Measurements from ENCODE around the gene RIOX2. TPM values are rescaled to one million over a fixed set of nuclear protein-coding genes. Genes with fewer than 3 reads are reported as not detected.

RIOX2 gene
- total RNA-seq, 1 donor from 2014 or later: 9.5 TPM

DNA sequence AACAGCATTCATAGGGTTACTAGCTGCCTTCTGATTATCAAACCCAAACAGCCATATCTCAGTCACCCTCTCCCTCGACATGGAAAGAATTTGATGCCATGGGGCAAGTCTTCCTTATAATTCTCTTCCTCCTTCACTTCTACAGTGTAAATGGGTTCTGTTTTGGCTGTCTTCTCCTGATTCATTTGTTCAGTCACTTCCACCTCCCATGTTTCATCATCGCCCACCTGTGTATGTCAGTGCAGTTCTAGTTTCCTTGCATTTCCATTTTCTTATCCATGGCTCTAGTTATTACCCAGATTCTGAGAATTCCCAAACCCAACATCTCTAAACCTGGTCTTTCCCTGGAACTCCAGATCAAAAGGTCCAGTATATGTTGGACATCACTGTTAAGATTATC, 41.0 kb downstream of the RIOX2 start:
- peak overlapping the region; percentile 61 for H3K27ac ChIP-seq (replicated peaks)
- no peak for DNase-seq
- TF ChIP-seq, protein P1, sequence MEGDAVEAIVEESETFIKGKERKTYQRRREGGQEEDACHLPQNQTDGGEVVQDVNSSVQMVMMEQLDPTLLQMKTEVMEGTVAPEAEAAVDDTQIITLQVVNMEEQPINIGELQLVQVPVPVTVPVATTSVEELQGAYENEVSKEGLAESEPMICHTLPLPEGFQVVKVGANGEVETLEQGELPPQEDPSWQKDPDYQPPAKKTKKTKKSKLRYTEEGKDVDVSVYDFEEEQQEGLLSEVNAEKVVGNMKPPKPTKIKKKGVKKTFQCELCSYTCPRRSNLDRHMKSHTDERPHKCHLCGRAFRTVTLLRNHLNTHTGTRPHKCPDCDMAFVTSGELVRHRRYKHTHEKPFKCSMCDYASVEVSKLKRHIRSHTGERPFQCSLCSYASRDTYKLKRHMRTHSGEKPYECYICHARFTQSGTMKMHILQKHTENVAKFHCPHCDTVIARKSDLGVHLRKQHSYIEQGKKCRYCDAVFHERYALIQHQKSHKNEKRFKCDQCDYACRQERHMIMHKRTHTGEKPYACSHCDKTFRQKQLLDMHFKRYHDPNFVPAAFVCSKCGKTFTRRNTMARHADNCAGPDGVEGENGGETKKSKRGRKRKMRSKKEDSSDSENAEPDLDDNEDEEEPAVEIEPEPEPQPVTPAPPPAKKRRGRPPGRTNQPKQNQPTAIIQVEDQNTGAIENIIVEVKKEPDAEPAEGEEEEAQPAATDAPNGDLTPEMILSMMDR (IDR thresholded peaks at IDR 0.05; ENCODE audit: borderline replicate concordance): no peak
- peaks cover 26% of the 10 kb centered on the region for H3K4me1 ChIP-seq
- intact Hi-C loops (cut with micrococcal nuclease): loop anchor here (10.0 kb wide), 1 partner anchor 136 kb away; no protein-coding TSS in a partner anchor
- H3K4me3 ChIP-seq: no peak overlapping the region
- peaks cover 6% of the 10 kb centered on the region for H3K9me3 ChIP-seq (replicated peaks)
- H3K36me3 ChIP-seq: peaks cover 67% of the 10 kb centered on the region
- no peaks in the 10 kb centered on the region for H3K27me3 ChIP-seq (ENCODE audit: low read depth)

DNA sequence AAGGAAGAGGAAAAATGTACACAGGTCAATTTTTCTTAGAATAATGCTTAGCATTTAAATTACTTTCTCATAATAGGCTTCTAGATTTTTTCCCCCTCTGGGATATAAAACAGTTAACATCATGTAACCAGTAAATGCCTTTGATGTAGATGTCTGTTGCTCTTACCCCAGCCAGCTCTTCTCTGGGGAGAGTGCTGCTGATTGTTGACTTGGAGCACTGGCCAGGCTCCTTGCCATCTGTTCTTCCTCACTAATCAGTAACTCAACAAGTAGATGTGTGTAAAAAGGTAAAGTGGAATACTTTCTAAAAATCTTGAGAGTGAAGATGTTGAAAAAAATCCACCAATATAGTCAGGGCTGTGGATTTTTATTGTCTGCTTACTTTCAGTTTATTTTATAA, 42.2 kb downstream of the RIOX2 start:
- H3K36me3 ChIP-seq: peaks cover 67% of the 10 kb centered on the region

DNA sequence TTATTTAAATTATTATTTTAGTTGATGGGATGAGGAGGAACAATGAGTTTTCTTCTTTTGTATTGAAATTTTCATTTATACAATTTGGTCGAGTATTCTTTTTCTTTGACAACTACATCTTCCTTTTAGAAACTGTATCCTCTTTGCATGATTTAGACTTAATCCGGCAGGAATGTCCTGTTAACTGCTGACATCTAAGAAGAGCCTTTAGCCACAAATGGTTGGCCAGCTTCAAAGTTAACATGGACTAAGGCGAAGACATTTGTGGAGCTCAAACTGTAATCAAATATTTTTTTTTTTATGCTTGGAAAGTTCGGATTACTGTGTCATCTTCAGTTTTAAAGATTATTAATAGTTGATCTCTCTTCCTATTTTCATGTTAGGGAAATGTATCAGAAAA, 43.2 kb downstream of the RIOX2 start:
- peaks cover 6% of the 10 kb centered on the region for H3K9me3 ChIP-seq (replicated peaks)
- DNase-seq: no peak
- no peak overlapping the region for H3K4me3 ChIP-seq
- peaks cover 67% of the 10 kb centered on the region for H3K36me3 ChIP-seq
- intact Hi-C loops (cut with micrococcal nuclease): no loop called here
- no peaks in the 10 kb centered on the region for H3K27me3 ChIP-seq (ENCODE audit: low read depth)
- H3K27ac ChIP-seq (replicated peaks): no peak overlapping the region
- TF ChIP-seq, protein P1 (IDR thresholded peaks at IDR 0.05; ENCODE audit: borderline replicate concordance): no peak
- peaks cover 26% of the 10 kb centered on the region for H3K4me1 ChIP-seq

More for the DNA sequence above, 42.2 kb downstream of the RIOX2 start:
- TF ChIP-seq, protein P1 (IDR thresholded peaks at IDR 0.05; ENCODE audit: borderline replicate concordance): no peak
- no peak overlapping the region for H3K27ac ChIP-seq (replicated peaks)
- no peak overlapping the region for H3K4me3 ChIP-seq
- peaks cover 26% of the 10 kb centered on the region for H3K4me1 ChIP-seq
- DNase-seq: no peak
- intact Hi-C loops (cut with micrococcal nuclease): loop anchor here (10.0 kb wide), 1 partner anchor 135 kb away; no protein-coding TSS in a partner anchor
- no peaks in the 10 kb centered on the region for H3K27me3 ChIP-seq (ENCODE audit: low read depth)
- H3K9me3 ChIP-seq (replicated peaks): peaks cover 6% of the 10 kb centered on the region

DNA sequence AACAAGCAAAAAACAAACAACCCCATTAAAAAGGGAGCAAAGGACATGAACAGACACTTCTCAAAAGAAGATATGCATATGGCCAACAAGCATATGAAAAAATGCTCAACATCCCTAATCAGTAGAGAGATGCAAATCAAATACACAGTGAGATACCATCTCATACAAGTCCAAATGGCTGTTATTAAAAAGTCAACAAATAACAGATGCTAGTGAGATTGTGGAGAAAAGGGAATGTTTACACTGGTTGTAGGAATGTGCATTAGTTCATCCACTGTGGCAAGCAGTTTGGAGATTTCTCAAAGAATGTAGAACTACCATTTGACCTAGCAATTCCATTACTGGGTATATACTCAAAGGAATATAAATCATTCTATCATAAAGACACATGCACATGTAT, 44.5 kb downstream of the RIOX2 start:
- Histone ChIP-seq H3K36me3 (peaks cover 68% of the 10 kb centered on the region), H3K27ac (replicated peaks) (no peak overlapping the region), H3K4me1 (peaks cover 17% of the 10 kb centered on the region), H3K27me3 (ENCODE audit: low read depth) (no peaks in the 10 kb centered on the region), H3K4me3 (no peak overlapping the region), H3K9me3 (replicated peaks) (peaks cover 6% of the 10 kb centered on the region)
- DNase-seq: no peak
- TF ChIP-seq, protein P1 (IDR thresholded peaks at IDR 0.05; ENCODE audit: borderline replicate concordance): no peak
- intact Hi-C loops (cut with micrococcal nuclease): no loop called here

DNA sequence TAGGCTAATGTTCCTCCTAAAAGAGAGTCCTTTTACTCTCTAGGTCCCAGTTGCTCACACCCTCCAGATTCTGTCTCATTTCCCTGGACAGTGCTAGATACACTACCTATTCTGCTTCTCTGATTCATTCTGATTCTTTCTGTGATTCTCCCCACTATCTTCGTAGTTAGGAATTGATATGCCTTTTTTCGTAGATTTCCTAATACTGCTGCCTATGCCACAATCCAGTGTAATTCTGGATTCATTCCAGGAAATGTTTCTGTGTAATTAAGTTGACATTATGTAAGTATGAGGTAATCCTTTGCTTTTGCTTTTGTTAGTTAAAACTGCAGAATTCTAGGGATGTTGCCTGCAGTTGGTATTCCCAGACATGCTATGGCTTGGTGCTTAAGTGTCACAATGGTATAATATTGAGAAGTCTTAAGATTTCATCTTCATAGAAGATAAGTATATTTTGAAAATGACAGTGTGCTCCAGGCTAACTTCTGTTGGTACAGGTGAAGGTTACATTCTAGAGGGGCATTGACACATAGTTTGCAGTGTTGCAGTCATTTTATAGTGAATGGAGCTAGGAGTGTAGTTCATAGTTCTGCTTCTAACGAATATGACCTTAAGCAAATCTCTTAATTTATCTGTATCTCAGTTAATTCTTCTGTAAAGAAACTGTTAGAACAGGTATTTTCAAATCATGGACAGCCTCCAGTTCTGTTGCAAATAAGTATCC, 54.3 kb downstream of the RIOX2 start:
- Histone ChIP-seq H3K4me3 (no peak overlapping the region), H3K27me3 (ENCODE audit: low read depth) (no peaks in the 10 kb centered on the region), H3K9me3 (replicated peaks) (no peaks in the 10 kb centered on the region), H3K4me1 (peaks cover 25% of the 10 kb centered on the region), H3K27ac (replicated peaks) (no peak overlapping the region), H3K36me3 (peaks cover 68% of the 10 kb centered on the region)
- intact Hi-C loops (cut with micrococcal nuclease): no loop called here
- TF ChIP-seq, protein P1 (IDR thresholded peaks at IDR 0.05; ENCODE audit: borderline replicate concordance): no peak
- no peak for DNase-seq

All from left ventricle myocardium inferior (tissue), 1 donor.